ENCODE data around the gene ZNF398. TPM values are rescaled to one million over a fixed set of nuclear protein-coding genes. Genes with fewer than 3 reads are reported as not detected.
A peak's percentile ranks its signal among the peaks of the same experiment; 100 is the strongest.
"Not testable (repeated sequence)": the region's sequence is repeated elsewhere in the genome, so short reads cannot be mapped to it uniquely, and the experiment has no call there.

ZNF398 gene
- total RNA-seq, result 7.0 TPM
- long read RNA-seq, partial matches to known transcripts, result 0 of 3 reads
- long read RNA-seq, other reads (novel, unspliced or antisense), result 1 of 3 reads

GRCh38 chr7:149147072-149147751, at the start of gene ZNF398:
Gene ZNF398 (plus strand): TSS chr7:149147453. CDS start chr7:149147743, 290 bp downstream.
- peak; percentile 89 for DNase-seq (ENCODE audit: missing footprints)
- intact Hi-C loops (cut with DNase I), result loop anchor here (1.0 to 5.0 kb wide), 2 partner anchors 21 to 50 kb away; partner anchors contain the start of genes ZNF282 and ZNF425

GRCh38 chr7:149099058-149099457, 48.2 kb upstream of the ZNF398 start:
- DNase-seq (ENCODE audit: missing footprints), result no peak
- no peak for ATAC-seq
- intact Hi-C loops (cut with DNase I), result no loop called here

More at GRCh38 chr7:149147072-149147751, at the start of gene ZNF398:
- peak; percentile 93 for ATAC-seq

GRCh38 chr7:149100821-149101220, 46.4 kb upstream of the ZNF398 start:
- DNase-seq (ENCODE audit: missing footprints) (no peak), ATAC-seq (no peak)
- intact Hi-C loops (cut with DNase I), result no loop called here

GRCh38 chr7:149102666-149103065, 44.6 kb upstream of the ZNF398 start:
- intact Hi-C loops (cut with DNase I), result no loop called here
- ATAC-seq (no peak), DNase-seq (ENCODE audit: missing footprints) (no peak)

- DNase-seq (ENCODE audit: missing footprints) (no peak), ATAC-seq (no peak)
- intact Hi-C loops (cut with DNase I), result no loop called here
These were observed 43.8 kb upstream of the ZNF398 start for GRCh38 chr7:149103424-149103823.

GRCh38 chr7:149104214-149104613, 43.0 kb upstream of the ZNF398 start:
- ATAC-seq (no peak), DNase-seq (ENCODE audit: missing footprints) (no peak)

GRCh38 chr7:149104749-149105148, 42.5 kb upstream of the ZNF398 start:
- no peak for ATAC-seq
- DNase-seq (ENCODE audit: missing footprints), result peak; percentile 73
- intact Hi-C loops (cut with DNase I), result no loop called here

More at GRCh38 chr7:149104214-149104613, 43.0 kb upstream of the ZNF398 start:
- intact Hi-C loops (cut with DNase I), result no loop called here

GRCh38 chr7:149109969-149110368, 37.3 kb upstream of the ZNF398 start:
- DNase-seq (ENCODE audit: missing footprints) (no peak), ATAC-seq (no peak)
- intact Hi-C loops (cut with DNase I), result no loop called here

- no peak for ATAC-seq
- no peak for DNase-seq (ENCODE audit: missing footprints)
- intact Hi-C loops (cut with DNase I), result no loop called here
These were observed 21.9 kb upstream of the ZNF398 start for GRCh38 chr7:149125189-149125862.

GRCh38 chr7:149125863-149126661, 21.2 kb upstream of the ZNF398 start, which contains the start of gene ZNF425:
Gene ZNF425 (minus strand): TSS chr7:149126324. CDS start chr7:149126213, 111 bp downstream.
- ATAC-seq, result peak; percentile 97
- intact Hi-C loops (cut with DNase I), result loop anchor here (1.0 to 2.0 kb wide), 3 partner anchors 21 to 97 kb away; partner anchors contain the start of genes PDIA4, ZNF398 and ZNF786

GRCh38 chr7:149126662-149127266, 20.5 kb upstream of the ZNF398 start:
- intact Hi-C loops (cut with DNase I), result loop anchor here (1.0 to 2.0 kb wide), 3 partner anchors 21 to 98 kb away; partner anchors contain the start of genes PDIA4, ZNF398 and ZNF786
- ATAC-seq (peak; percentile 59), DNase-seq (ENCODE audit: missing footprints) (peak; percentile 79)

More at GRCh38 chr7:149125863-149126661, 21.2 kb upstream of the ZNF398 start, which contains the start of gene ZNF425:
- DNase-seq (ENCODE audit: missing footprints), result peak; percentile 96

- intact Hi-C loops (cut with DNase I), result no loop called here
- no peak for ATAC-seq
These were observed 16.6 kb upstream of the ZNF398 start for GRCh38 chr7:149130572-149131198.

GRCh38 chr7:149133028-149133710, 14.1 kb upstream of the ZNF398 start:
- intact Hi-C loops (cut with DNase I), result no loop called here
- ATAC-seq (no peak), DNase-seq (ENCODE audit: missing footprints) (no peak)

More at GRCh38 chr7:149130572-149131198, 16.6 kb upstream of the ZNF398 start:
- no peak for DNase-seq (ENCODE audit: missing footprints)

GRCh38 chr7:149136118-149136517, 11.1 kb upstream of the ZNF398 start:
- intact Hi-C loops (cut with DNase I), result no loop called here
- no peak for ATAC-seq
- no peak for DNase-seq (ENCODE audit: missing footprints)

- DNase-seq (ENCODE audit: missing footprints) (no peak), ATAC-seq (no peak)
- intact Hi-C loops (cut with DNase I), result no loop called here
These were observed 6.4 kb upstream of the ZNF398 start for GRCh38 chr7:149140831-149141230.

GRCh38 chr7:149141893-149142292, 5.4 kb upstream of the ZNF398 start:
- no peak for DNase-seq (ENCODE audit: missing footprints)
- no peak for ATAC-seq
- intact Hi-C loops (cut with DNase I), result no loop called here

GRCh38 chr7:149144436-149144922, 2.8 kb upstream of the ZNF398 start:
- ATAC-seq; DNase-seq (ENCODE audit: missing footprints); intact Hi-C loops (cut with DNase I): not testable (repeated sequence)
